Amniotic stem cell (primary cell): ENCODE measurements around the gene HSD17B8.

Experiments
- DNase-seq: peaks from one replicate; lab custom pipeline; 2025; lab: John Stamatoyannopoulos, UW

HSD17B8 gene

DNA sequence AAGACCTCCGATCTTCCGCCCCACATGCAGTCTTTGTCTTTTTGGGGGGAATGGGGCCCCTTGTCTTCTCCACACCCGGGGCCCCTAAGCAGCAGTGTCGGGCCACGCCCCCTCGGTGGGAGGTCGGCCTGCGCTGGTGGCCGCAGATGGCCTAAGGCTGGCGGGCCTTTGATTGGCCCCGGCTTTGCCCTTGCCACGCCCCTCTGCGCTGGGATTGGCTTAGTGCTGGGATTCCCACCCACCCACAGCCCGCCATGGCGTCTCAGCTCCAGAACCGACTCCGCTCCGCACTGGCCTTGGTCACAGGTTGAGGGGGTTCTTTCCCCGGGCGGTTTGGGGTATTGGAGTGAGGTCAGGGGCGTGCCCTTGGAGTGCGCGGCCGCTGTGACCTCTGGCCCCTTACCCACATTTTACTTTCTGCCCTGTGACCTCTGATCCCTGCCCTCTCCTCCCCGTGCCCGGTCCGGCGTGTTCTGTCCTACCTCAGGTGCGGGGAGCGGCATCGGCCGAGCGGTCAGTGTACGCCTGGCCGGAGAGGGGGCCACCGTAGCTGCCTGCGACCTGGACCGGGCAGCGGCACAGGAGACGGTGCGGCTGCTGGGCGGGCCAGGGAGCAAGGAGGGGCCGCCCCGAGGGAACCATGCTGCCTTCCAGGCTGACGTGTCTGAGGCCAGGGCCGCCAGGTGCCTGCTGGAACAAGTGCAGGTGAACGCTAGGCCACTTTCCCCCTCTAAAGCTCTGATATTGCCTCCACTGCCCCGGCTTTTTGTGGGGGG, at the start of gene HSD17B8:
Gene HSD17B8, plus strand, starts transcription at position 241 of the 776 bp plus-strand sequence. Its CDS starts 14 bp downstream, at position 255.
- peak; percentile 62 for DNase-seq

GRCh38 chr6:33156561-33156960, 47.9 kb upstream of the HSD17B8 start:
- DNase-seq, result no peak

DNA sequence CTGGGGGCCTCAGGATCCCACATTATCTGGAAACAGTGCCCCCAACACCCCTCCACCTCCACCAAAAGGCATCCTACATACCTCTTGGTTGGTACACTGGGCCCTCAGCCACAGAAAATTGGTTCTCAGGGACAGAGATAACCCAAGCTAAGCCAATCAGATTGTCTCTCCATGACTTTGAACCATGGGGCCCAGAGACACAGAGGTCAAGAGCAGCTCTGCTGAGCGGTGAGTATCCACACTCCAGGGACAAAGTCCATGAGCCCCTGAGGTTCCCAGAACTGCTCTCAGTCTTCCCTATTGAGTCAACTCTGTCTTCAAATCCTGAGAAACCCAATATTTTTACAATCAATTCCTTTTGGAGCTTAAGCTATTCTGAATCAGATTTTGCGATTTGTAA, 47.5 kb upstream of the HSD17B8 start:
- no peak for DNase-seq

DNA sequence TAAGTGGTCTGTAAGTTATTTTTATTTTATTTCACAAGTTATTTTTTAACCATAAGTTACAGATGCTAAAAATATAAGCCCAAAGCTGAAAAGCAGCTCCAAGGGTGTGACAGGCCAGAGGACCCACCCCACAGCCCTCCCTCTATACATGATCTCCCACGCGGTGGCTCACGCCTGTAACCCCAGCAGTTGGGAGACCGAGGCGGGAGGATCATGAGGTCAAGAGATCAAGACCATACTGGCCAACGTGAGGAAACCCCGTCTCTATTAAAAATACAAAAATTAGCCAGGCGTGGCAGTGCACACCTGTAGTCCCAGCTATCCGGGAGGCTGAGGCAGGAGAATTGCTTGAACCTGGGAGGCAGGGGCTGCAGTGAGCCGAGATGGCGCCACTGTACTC, 44.4 kb upstream of the HSD17B8 start:
- DNase-seq, result no peak

DNA sequence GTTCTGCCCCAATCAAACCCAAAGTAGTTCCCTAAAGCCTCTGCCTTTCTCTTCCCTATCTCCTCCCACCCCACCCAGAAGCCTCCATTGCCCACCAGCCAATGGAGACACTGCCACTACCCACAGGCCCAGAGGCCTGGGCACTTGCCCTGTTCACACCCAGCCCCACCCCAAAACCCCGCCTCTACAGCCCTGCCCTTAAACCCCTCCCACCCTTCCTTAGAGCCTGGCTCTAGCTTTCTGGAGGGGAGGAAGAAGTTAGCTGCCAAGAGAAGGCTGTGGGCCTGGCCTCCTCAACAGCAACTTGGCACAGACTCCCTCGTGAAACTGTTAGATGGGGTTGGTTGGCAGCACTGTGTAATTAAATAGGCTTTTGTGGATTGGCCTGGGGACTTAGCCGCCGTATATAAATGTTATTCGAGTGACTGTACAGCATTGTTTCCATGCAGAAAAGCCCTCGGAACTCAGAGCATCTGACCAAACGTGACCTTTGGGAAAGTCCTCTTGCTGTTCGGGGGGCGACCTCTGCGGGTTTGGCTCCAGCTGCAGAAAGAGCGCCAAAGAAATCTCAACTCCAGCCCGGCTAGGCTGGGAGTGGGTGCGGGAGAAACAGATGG, 43.6 kb upstream of the HSD17B8 start:
- DNase-seq, result peak; percentile 29

DNA sequence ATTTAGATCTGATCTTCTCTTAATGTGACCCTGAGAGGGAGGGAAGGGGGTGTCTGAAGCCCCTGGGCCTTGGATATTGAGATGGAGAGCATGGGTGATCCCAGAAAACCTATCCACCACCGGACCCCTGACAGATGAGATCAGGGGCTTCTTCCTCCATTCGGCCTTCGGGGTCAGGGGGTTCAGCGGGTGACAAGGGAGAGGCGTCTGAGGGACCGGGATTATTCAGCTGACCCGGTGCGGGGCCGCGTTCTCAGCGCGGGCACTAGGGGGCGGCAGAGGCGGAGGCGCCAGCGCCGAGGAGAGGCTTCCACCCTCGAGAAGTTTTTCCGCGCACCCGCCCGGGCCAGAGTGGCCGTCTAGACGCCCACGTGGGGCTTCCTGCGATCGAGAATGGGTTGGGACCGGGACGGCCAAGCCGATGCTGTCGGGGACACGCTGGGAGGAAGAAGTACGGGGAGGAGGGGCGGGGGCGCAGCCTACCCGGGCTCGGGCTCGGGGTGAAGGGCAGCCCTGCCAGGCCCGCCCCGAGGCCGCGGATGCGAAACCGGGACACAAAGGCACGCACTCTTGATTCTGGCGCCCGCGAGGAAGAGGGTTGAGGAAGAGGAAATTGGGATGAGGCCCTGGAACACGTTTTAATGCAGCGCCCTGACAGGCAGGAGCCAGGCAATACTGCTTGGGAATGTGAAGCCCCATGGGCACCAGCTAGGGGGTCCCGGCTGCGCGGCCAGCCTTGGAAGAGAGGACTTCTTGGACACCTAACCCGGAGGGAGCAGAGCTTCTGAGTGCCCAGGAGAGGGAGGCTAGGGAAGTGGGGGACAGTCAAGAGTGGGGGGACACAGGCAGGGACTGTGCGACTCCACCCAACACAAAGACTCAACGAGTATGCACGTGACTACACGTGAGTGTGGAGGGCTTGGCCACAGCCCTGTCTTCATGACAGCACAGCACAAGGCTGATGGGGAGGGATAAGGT, 42.8 kb upstream of the HSD17B8 start:
- DNase-seq, result peak; percentile 12

GRCh38 chr6:33163540-33163939, 40.9 kb upstream of the HSD17B8 start:
- no peak for DNase-seq

DNA sequence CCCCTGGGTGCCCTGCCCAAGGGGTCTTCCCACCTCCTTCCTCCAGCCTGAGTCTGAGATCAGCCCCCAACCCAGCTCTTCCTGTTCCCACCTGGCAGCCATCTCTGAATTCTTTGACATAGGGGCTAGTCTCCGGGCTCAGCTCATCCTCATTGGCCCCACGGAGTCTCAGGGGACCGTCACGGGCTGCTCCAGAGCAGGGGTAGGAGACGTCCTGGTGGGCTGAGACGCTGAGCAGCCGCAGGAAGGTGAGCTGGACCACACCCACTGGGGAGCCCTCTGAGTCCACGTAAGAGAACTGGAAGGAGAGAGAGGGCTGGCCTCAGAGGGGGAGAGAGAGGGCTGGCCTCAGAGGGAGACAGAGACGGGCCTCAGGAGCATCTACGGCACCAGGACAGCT, 40.3 kb upstream of the HSD17B8 start:
- DNase-seq, result no peak

DNA sequence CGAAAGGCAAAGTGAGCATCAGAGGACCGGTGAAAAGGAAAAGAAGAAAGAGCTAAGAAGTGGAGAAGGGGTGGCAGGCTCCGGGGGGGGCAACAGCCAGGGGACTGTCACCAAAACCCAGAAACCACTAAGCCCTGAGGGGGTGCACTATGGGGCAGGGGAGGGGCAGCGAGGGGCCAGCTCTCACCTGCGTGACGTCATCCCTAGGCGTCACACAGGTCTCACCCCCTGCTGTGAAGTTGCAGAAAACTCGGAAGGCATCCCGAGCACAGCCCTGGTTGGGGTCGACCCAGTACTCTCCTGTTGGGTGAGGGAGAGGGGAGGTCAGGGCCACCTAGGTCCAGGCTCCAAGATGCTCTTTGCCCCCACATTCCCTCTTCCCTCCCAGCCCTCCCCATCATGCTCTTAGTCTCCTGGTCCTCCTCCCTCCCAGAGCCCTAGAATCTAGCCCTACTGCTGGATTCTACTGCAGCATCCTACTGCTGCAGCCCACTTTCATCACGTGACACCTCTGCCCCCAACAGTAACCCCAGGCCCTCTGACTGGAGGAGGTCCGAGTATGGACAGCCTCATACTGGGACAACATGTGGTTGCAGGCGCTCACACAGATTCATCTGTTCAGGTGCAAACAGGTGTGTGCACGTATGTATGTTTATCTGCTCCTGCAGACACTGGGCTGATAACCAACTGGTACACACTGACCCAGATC, 39.6 kb upstream of the HSD17B8 start:
- no peak for DNase-seq

DNA sequence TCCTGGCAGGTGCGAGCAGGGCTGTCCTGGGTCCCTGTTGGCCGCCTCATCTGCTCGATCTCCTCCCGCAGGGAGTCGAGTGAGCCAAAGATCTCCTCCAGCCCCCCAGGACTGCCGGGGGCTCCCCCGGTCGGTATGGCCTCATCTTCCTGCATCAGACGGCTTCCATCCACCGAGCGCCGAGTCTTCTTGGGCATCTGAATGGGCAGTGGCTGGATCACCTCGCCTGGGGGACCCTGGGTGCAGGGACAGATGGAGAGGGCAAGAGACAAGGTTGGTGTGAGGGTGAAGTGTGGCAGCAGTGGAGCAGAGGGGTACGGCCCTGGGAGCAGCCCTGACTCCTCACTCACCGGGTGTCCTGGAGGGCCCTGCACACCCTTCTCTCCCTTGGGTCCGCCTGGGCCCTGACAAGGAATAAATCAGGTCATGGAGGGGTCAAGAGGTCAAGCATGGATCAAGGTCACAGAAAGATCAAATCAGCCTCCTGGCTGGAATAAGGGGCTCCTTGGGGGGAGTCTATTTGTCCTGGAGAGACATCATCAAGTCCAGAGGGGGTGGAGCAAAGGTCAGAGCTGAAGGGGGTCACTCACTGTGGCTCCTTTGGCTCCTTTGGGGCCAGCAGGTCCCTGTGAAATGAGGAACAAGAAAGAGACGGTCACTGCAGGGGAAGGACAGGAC, 38.7 kb upstream of the HSD17B8 start:
- no peak for DNase-seq

GRCh38 chr6:33166363-33166762, 38.1 kb upstream of the HSD17B8 start:
- no peak for DNase-seq

DNA sequence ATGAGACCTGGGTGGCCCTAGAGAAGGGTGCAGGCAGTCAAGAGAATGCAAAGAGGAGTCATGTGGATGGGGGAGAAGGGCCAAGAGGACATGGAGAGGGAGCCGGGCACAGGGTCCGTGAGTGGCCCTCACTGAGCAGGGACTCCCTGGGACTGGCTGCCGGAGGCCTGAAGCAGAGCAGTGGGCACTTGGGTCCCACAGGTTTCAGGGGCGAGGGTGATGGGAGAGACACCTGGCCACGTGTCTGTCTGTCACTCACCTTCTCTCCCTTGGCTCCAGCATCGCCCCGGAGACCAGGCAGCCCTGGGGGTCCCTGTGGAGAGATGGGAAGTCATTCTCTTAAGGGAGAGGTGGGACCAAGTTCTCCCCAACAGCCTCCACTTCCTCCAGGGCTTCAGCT, 37.6 kb upstream of the HSD17B8 start:
- DNase-seq, result no peak

- DNase-seq, result no peak
These were observed 36.8 kb upstream of the HSD17B8 start for GRCh38 chr6:33167374-33168283.

GRCh38 chr6:33168284-33168601, 36.2 kb upstream of the HSD17B8 start:
- no peak for DNase-seq

GRCh38 chr6:33168639-33169038, 35.8 kb upstream of the HSD17B8 start:
- DNase-seq, result no peak

GRCh38 chr6:33169291-33170175, 34.9 kb upstream of the HSD17B8 start:
- no peak for DNase-seq

DNA sequence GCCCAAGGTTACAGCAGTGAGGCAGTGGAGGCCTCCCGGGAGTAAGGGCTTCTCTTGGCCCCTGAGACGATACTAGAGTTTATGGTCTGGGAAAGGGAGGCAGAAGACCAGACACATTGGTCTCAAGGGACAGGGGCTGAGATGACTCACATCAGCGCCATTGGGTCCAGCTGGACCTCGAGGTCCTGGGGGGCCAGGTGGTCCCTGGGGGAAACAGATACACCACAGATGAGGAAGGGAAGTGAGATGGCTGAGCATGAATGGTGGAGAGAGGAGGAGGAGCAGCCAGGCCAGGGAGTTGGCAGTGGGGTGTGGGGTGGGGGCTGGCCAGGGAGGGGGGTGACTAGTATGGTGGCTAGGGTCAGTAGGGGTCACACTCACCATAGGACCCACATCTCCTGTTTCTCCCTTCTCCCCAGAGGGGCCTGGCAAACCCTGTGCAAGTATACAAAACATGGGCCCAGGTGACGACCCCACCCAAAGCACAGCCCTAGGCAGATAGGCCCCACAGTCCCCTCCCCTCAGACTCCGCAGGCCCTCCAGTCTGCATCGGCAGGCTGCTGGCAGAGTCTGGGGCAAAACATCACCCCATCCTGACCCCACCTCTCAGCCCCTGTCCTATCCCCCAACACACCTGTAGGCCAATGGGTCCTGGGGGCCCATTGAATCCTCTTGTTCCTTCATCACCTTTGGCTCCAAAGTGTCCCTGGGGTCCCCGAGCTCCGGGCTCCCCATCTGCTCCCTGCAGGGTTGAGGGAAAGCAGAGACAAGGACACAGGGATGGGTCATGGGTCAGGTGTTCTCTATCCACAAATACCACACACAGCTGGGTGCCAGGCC, 34.1 kb upstream of the HSD17B8 start:
- DNase-seq, result no peak
